Skeletal muscle tissue (tissue), 4 donors: ENCODE results near the gene ISG20. TPM values are rescaled to one million over a fixed set of nuclear protein-coding genes. Genes with fewer than 3 reads are reported as not detected.
"Not testable (repeated sequence)": the region's sequence is repeated elsewhere in the genome, so short reads cannot be mapped to it uniquely, and the experiment has no call there.

Source experiments
- H3K27ac ChIP-seq: one replicate; pipeline ENCODE4 v1.7.0; 2013; ENCODE audit warnings: mild to moderate bottlenecking, low read depth, low read length, inconsistent platforms
- H3K27me3 ChIP-seq, 3 donors: one replicate each; pipeline ENCODE4 v1.7.0; 2013; ENCODE audit warnings: low read length in 3 of 3; ENCODE audit not compliant: control insufficient read depth in 3 of 3, insufficient read depth in 3 of 3
- H3K36me3 ChIP-seq, 3 donors: one replicate each; pipeline ENCODE4 v1.7.0; 2013; ENCODE audit warnings: low read length in 3 of 3; ENCODE audit not compliant: control insufficient read depth in 3 of 3, insufficient read depth in 3 of 3
- H3K4me1 ChIP-seq, 3 donors: one replicate each; pipeline ENCODE4 v1.7.0; 2013; ENCODE audit warnings: low read length in 3 of 3, mild to moderate bottlenecking in 3 of 3; ENCODE audit not compliant: control insufficient read depth in 3 of 3, insufficient read depth in 3 of 3
- H3K4me3 ChIP-seq, 3 donors: one replicate each; pipeline ENCODE4 v1.7.0; 2013; ENCODE audit warnings: low read length in 3 of 3
- H3K9ac ChIP-seq, 3 donors: one replicate each; pipeline ENCODE4 v1.7.0; 2013; ENCODE audit warnings: low read length in 3 of 3, mild to moderate bottlenecking in 3 of 3, moderate library complexity in 2 of 3, low read depth in 1 of 3
- H3K9me3 ChIP-seq, 3 donors: one replicate each; pipeline ENCODE4 v1.7.0; 2013; ENCODE audit warnings: low read length in 3 of 3; ENCODE audit not compliant: control insufficient read depth in 3 of 3
- total RNA-seq: library from RNA; depleted of rRNA; stranded (reverse); fragments of >200 nt; gene quantifications from one replicate; pipeline ENCODE4 v1.2.3, GENCODE V29; 2014
- donor health status: Osteomylitis.

The ISG20 gene
- total RNA-seq, 1 donor from 2014 or later, result 0.52 TPM

- no peak overlapping the region for H3K4me3 ChIP-seq
- H3K4me1 ChIP-seq, result peaks cover 13 to 54% (median 20%) of the 10 kb centered on the region in 3 donors
- no peak overlapping the region for H3K9ac ChIP-seq
- H3K27ac ChIP-seq, result no peak overlapping the region
- no peaks in the 10 kb centered on the region for H3K27me3 ChIP-seq
- H3K36me3 ChIP-seq, result peaks cover 23 to 44% (median 26%) of the 10 kb centered on the region in 3 donors
- H3K9me3 ChIP-seq, result no peaks in the 10 kb centered on the region
Observed at GRCh38 chr15:88625943-88626741, 12.7 kb upstream of the ISG20 start.

GRCh38 chr15:88627463-88627862, 11.4 kb upstream of the ISG20 start:
- Histone ChIP-seq H3K27ac (no peak overlapping the region), H3K4me3 (no peak overlapping the region), H3K9me3 (no peaks in the 10 kb centered on the region), H3K36me3 (peaks cover 27 to 54% (median 34%) of the 10 kb centered on the region in 3 donors), H3K27me3 (no peaks in the 10 kb centered on the region), H3K9ac (no peak overlapping the region), H3K4me1 (peaks cover 4 to 42% (median 11%) of the 10 kb centered on the region in 3 donors)

GRCh38 chr15:88628018-88628654, 10.7 kb upstream of the ISG20 start:
- Histone ChIP-seq H3K4me1 (peaks cover 2 to 35% (median 9%) of the 10 kb centered on the region in 3 donors), H3K27me3 (no peaks in the 10 kb centered on the region), H3K4me3 (no peak overlapping the region), H3K9ac (no peak overlapping the region), H3K36me3 (peaks cover 27 to 54% (median 34%) of the 10 kb centered on the region in 3 donors), H3K9me3 (no peaks in the 10 kb centered on the region), H3K27ac (no peak overlapping the region)

- H3K9me3 ChIP-seq, result no peaks in the 10 kb centered on the region
- peaks cover 27 to 54% (median 34%) of the 10 kb centered on the region in 3 donors for H3K36me3 ChIP-seq
- no peaks in the 10 kb centered on the region for H3K27me3 ChIP-seq
- H3K4me1 ChIP-seq, result peaks cover 2 to 27% (median 9%) of the 10 kb centered on the region in 3 donors
- H3K4me3 ChIP-seq, result no peak overlapping the region
- no peak overlapping the region for H3K9ac ChIP-seq
- H3K27ac ChIP-seq, result no peak overlapping the region
Observed at GRCh38 chr15:88629071-88629470, 9.7 kb upstream of the ISG20 start.

- Histone ChIP-seq H3K9ac (no peak overlapping the region), H3K4me1 (peaks cover 0 to 18% (median 6%) of the 10 kb centered on the region in 3 donors), H3K4me3 (no peak overlapping the region), H3K9me3 (no peaks in the 10 kb centered on the region), H3K27me3 (no peaks in the 10 kb centered on the region), H3K36me3 (peaks cover 27 to 54% (median 34%) of the 10 kb centered on the region in 3 donors), H3K27ac (no peak overlapping the region)
Observed at GRCh38 chr15:88630141-88630721, 8.6 kb upstream of the ISG20 start.

GRCh38 chr15:88630798-88631463, 7.9 kb upstream of the ISG20 start:
- Histone ChIP-seq H3K9me3 (no peaks in the 10 kb centered on the region), H3K27ac (no peak overlapping the region), H3K27me3 (no peaks in the 10 kb centered on the region), H3K4me1 (peaks cover 0 to 17% (median 6%) of the 10 kb centered on the region in 3 donors), H3K4me3 (no peak overlapping the region), H3K9ac (no peak overlapping the region), H3K36me3 (peaks cover 27 to 54% (median 34%) of the 10 kb centered on the region in 3 donors)

GRCh38 chr15:88631464-88632028, 7.3 kb upstream of the ISG20 start:
- no peak overlapping the region for H3K9ac ChIP-seq

GRCh38 chr15:88632797-88633196, 6.0 kb upstream of the ISG20 start:
- Histone ChIP-seq H3K4me1 (peaks cover 0 to 14% (median 6%) of the 10 kb centered on the region in 3 donors), H3K36me3 (peaks cover 20 to 39% (median 26%) of the 10 kb centered on the region in 3 donors)
- H3K27me3 ChIP-seq, H3K9me3 ChIP-seq, H3K4me3 ChIP-seq, H3K9ac ChIP-seq, H3K27ac ChIP-seq: not testable (repeated sequence)

More at GRCh38 chr15:88631464-88632028, 7.3 kb upstream of the ISG20 start:
- Histone ChIP-seq H3K27me3 (no peaks in the 10 kb centered on the region), H3K36me3 (peaks cover 22 to 50% (median 29%) of the 10 kb centered on the region in 3 donors), H3K4me1 (peaks cover 0 to 17% (median 6%) of the 10 kb centered on the region in 3 donors), H3K9me3 (no peaks in the 10 kb centered on the region), H3K27ac (no peak overlapping the region), H3K4me3 (no peak overlapping the region)

GRCh38 chr15:88634449-88634848, 4.4 kb upstream of the ISG20 start:
- Histone ChIP-seq H3K27ac (no peak overlapping the region), H3K9ac (no peak overlapping the region), H3K4me1 (peaks cover 11 to 21% (median 20%) of the 10 kb centered on the region in 3 donors), H3K27me3 (no peaks in the 10 kb centered on the region), H3K9me3 (no peaks in the 10 kb centered on the region), H3K4me3 (no peak overlapping the region), H3K36me3 (peaks cover 13 to 22% (median 20%) of the 10 kb centered on the region in 3 donors)
